ENCODE data around the gene TNNI2.

GRCh38 chr11:1873048-1873812, 34.4 kb downstream of the TNNI2 start:
- TF ChIP-seq, protein P1, sequence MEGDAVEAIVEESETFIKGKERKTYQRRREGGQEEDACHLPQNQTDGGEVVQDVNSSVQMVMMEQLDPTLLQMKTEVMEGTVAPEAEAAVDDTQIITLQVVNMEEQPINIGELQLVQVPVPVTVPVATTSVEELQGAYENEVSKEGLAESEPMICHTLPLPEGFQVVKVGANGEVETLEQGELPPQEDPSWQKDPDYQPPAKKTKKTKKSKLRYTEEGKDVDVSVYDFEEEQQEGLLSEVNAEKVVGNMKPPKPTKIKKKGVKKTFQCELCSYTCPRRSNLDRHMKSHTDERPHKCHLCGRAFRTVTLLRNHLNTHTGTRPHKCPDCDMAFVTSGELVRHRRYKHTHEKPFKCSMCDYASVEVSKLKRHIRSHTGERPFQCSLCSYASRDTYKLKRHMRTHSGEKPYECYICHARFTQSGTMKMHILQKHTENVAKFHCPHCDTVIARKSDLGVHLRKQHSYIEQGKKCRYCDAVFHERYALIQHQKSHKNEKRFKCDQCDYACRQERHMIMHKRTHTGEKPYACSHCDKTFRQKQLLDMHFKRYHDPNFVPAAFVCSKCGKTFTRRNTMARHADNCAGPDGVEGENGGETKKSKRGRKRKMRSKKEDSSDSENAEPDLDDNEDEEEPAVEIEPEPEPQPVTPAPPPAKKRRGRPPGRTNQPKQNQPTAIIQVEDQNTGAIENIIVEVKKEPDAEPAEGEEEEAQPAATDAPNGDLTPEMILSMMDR (IDR thresholded peaks at IDR 0.05), result no peak
- no peak for TF ChIP-seq POLR2A (IDR thresholded peaks at IDR 0.05)
